ENCODE results near the gene MYL12A. TPM values are rescaled to one million over a fixed set of nuclear protein-coding genes. Genes with fewer than 3 reads are reported as not detected.

Gene MYL12A
- total and polyA plus RNA-seq, 2 of the 13 experiments (the other 11 are each of a cell fraction or from before 2014, with no cell fraction given) = 261 to 277 TPM

GRCh38 chr18:3261373-3262233 lies 14.0 kb downstream of the MYL12A start, which contains the start of gene MYL12B (continued):
- no peak for TF ChIP-seq TRAFD1 (CRISPR knock-in tag; IDR thresholded peaks at IDR 0.05; ENCODE audit: borderline replicate concordance)
- peak; percentile 17; the same call in 1 of the 2 replicates for TF ChIP-seq FOXO1 (CRISPR knock-in tag; IDR thresholded peaks at IDR 0.05)
- no peak for TF ChIP-seq LRRFIP1 (CRISPR knock-in tag; conservative IDR thresholded peaks at IDR 0.05)
- TF ChIP-seq ETV6 (CRISPR knock-in tag; conservative IDR thresholded peaks at IDR 0.05) = peak; percentile 93
- TF ChIP-seq PCBP1 (IDR thresholded peaks at IDR 0.05; ENCODE audit: borderline replicate concordance, low read depth, low read length) = peak; percentile 86; the same call in 1 of the 2 replicates
- no peak for TF ChIP-seq AKNA (CRISPR knock-in tag; IDR thresholded peaks at IDR 0.05; ENCODE audit: borderline replicate concordance)
- peak; percentile 93; the same call in 1 of the 2 replicates for TF ChIP-seq CHCHD3 (CRISPR knock-in tag; IDR thresholded peaks at IDR 0.05)
- peak; percentile 70 to 75 for TF ChIP-seq POLR2A (IDR thresholded peaks at IDR 0.05; ENCODE audit: insufficient read depth in 1 of 2, low read depth in 2 of 2, low read length in 2 of 2)
- TF ChIP-seq ZEB1 (IDR thresholded peaks at IDR 0.05; ENCODE audit: insufficient replicate concordance, low read depth) = peak; percentile 66
- TF ChIP-seq KDM4B (CRISPR knock-in tag; IDR thresholded peaks at IDR 0.05) = no peak
- TF ChIP-seq JARID2 (CRISPR knock-in tag; IDR thresholded peaks at IDR 0.05; ENCODE audit: insufficient replicate concordance) = no peak
- TF ChIP-seq NR2F6 (IDR thresholded peaks at IDR 0.05) = peak; percentile 70
- TF ChIP-seq NR2F6 (CRISPR knock-in tag; IDR thresholded peaks at IDR 0.05) = peak; percentile 74
- peak; percentile 88 for TF ChIP-seq CBFB (CRISPR knock-in tag; IDR thresholded peaks at IDR 0.05)
- TF ChIP-seq MED1 (CRISPR knock-in tag; IDR thresholded peaks at IDR 0.05) = peak; percentile 62
- TF ChIP-seq FOXP1 (IDR thresholded peaks at IDR 0.05) = no peak
- TF ChIP-seq FOXP1 (CRISPR knock-in tag; IDR thresholded peaks at IDR 0.05) = no peak
- TF ChIP-seq ZFX (CRISPR knock-in tag; IDR thresholded peaks at IDR 0.05; ENCODE audit: low read depth) = peak; percentile 94
- no peak for TF ChIP-seq SP1 (IDR thresholded peaks at IDR 0.05)
- TF ChIP-seq SP1 (CRISPR knock-in tag; IDR thresholded peaks at IDR 0.05) = peak; percentile 59
- 0 out of 2 replicates have a peak, but pooled peaks have one; percentile 25 for TF ChIP-seq IRF2 (CRISPR knock-in tag; IDR thresholded peaks at IDR 0.05)
- TF ChIP-seq ZFP62 (CRISPR knock-in tag; IDR thresholded peaks at IDR 0.05) = no peak
- no peak for TF ChIP-seq NR0B2 (CRISPR knock-in tag; IDR thresholded peaks at IDR 0.05)
